ENCODE measurements around the gene WFDC1. TPM values are rescaled to one million over a fixed set of nuclear protein-coding genes. Genes with fewer than 3 reads are reported as not detected.
A peak's percentile ranks its signal among the peaks of the same experiment; 100 is the strongest.

The WFDC1 gene
- total and polyA plus RNA-seq, 8 donors: 0.09 to 2.6 (median 0.39) TPM; not detected in 2

- H3K4me1 ChIP-seq: no peaks in the 10 kb centered on the region
- no peaks in the 10 kb centered on the region for H3K36me3 ChIP-seq
- DNase-seq (no peak), ATAC-seq (no peak), FAIRE-seq (no peak)
- H3K9me3 ChIP-seq: no peaks in the 10 kb centered on the region
- no peak overlapping the region for H3K27ac ChIP-seq
- no peaks in the 10 kb centered on the region for H3K27me3 ChIP-seq
- 64 to 75% methylated on average over 6 of the region's 6 CpGs for WGBS, 2 donors
- no peak for TF ChIP-seq CTCF (IDR thresholded peaks at IDR 0.05)
- intact Hi-C loops (cut with DNase I): loop anchor here in 1 of 3 donors (10.0 kb wide), 1 partner anchor 202 kb away; no protein-coding TSS in a partner anchor
- no peak overlapping the region for H3K4me3 ChIP-seq
Observed at GRCh38 chr16:84282533-84282932, 12.1 kb upstream of the WFDC1 start.

GRCh38 chr16:84283314-84284153 is 11.1 kb upstream of the WFDC1 start:
- Histone ChIP-seq H3K27ac (no peak overlapping the region), H3K4me3 (no peak overlapping the region), H3K9me3 (no peaks in the 10 kb centered on the region), H3K36me3 (no peaks in the 10 kb centered on the region), H3K27me3 (no peaks in the 10 kb centered on the region), H3K4me1 (no peaks in the 10 kb centered on the region)
- DNase-seq (no peak), FAIRE-seq (no peak), ATAC-seq (no peak)
- 60 to 65% methylated on average over 24 of the region's 24 CpGs for WGBS, 2 donors
- intact Hi-C loops (cut with DNase I): loop anchor here in 1 of 3 donors (10.0 kb wide), 1 partner anchor 201 kb away; no protein-coding TSS in a partner anchor
- TF ChIP-seq CTCF (IDR thresholded peaks at IDR 0.05): no peak

GRCh38 chr16:84284154-84284722 is 10.4 kb upstream of the WFDC1 start:
- no peak for TF ChIP-seq CTCF (IDR thresholded peaks at IDR 0.05)
- ATAC-seq: peak in 3 of 4 donors; percentile 57 to 75 (median 66)
- no peak overlapping the region for H3K27ac ChIP-seq
- intact Hi-C loops (cut with DNase I): loop anchor here in 1 of 3 donors (10.0 kb wide), 1 partner anchor 201 kb away; no protein-coding TSS in a partner anchor
- no peaks in the 10 kb centered on the region for H3K9me3 ChIP-seq
- H3K36me3 ChIP-seq: no peaks in the 10 kb centered on the region
- H3K4me3 ChIP-seq: no peak overlapping the region
- H3K27me3 ChIP-seq: no peaks in the 10 kb centered on the region
- 30 to 32% methylated on average over 13 of the region's 13 CpGs for WGBS, 2 donors
- FAIRE-seq: no peak
- DNase-seq: peak in 3 of 6 donors; percentile 5 to 28 (median 17)
- H3K4me1 ChIP-seq: no peaks in the 10 kb centered on the region

GRCh38 chr16:84286578-84287240 is 8.0 kb upstream of the WFDC1 start:
- H3K9me3 ChIP-seq: no peaks in the 10 kb centered on the region
- FAIRE-seq (no peak), DNase-seq (no peak), ATAC-seq (no peak)
- H3K4me3 ChIP-seq: no peak overlapping the region
- no peaks in the 10 kb centered on the region for H3K27me3 ChIP-seq
- intact Hi-C loops (cut with DNase I): loop anchor here in 1 of 3 donors (10.0 kb wide), 1 partner anchor 198 kb away; no protein-coding TSS in a partner anchor
- H3K27ac ChIP-seq: no peak overlapping the region
- 52 to 67% methylated on average over 16 of the region's 16 CpGs for WGBS, 2 donors
- no peaks in the 10 kb centered on the region for H3K4me1 ChIP-seq
- TF ChIP-seq CTCF (IDR thresholded peaks at IDR 0.05): no peak
- no peaks in the 10 kb centered on the region for H3K36me3 ChIP-seq
